ENCODE results near the gene MLLT10. TPM values are rescaled to one million over a fixed set of nuclear protein-coding genes. Genes with fewer than 3 reads are reported as not detected.

MLLT10 gene
- total RNA-seq, 2 experiments from 2014 or later = 32.8 to 35.4 TPM

DNA sequence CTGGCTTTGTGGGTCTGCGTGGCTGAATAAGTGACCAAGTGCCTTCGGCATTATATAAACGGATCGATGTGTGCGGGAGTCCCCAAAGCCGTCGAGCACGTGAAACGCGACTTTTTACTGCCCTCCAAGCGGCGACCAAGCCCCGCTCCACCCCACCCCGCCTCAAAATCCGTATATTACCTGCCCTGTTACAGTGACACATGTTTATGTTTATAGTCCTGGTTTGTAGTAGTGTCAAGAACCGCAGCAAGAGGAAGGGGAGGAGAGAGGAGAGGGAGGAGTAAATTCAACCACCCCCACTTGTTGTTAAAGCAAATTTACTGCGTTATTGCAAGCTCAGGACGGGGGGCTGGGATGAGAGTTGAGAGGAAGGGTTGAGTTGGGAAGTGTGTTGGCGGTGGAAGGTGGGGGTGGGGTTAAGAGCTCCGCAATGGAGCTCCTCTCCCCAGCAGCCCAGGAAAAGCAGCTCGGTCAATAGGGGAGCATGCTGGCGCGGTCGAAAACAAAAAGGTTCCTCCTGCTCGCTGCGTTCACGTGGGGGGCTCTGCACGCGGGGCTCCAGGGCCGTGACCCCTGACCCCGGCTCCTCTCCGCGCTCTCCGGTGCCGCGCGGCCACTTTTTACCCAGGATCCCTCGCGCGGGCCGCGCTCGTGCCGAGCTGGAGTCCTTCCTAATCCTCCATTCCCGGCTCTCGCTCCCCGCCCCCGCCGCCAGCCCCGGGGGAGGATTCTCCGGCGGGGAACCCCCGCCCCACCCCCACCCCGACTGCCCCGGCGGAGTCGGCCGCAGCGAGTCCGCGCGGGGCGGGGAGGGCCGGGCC, 8.5 kb upstream of the MLLT10 start, which contains the start of gene SKIDA1:
SKIDA1 (minus strand) TSS at position 316 of the 821 bp plus-strand sequence. CDS start 7,860 bp downstream, outside the sequence.
- H3K36me3 Mint-ChIP-seq = no peaks in the 10 kb centered on the region
- peaks cover 13% of the 10 kb centered on the region for H3K27me3 Mint-ChIP-seq
- H3K27ac Mint-ChIP-seq = peak within 1 kb of the TSS; percentile 90
- POLR2A ChIA-PET = interaction anchor here (0.6 to 2.2 kb wide), 7 partner anchors 7 to 981 kb away, joined by 3 to 5 read pairs (median 3); partner anchors contain the start of gene COMMD3
- DNase-seq = peak; percentile 79
- H3K9me3 Mint-ChIP-seq = no peaks in the 10 kb centered on the region
- intact Hi-C loops (cut with micrococcal nuclease) = loop anchor here (1.0 to 10.0 kb wide), 3 partner anchors 8 to 1919 kb away; partner anchors contain the start of gene DNAJC1
- CTCF ChIA-PET = interaction anchor here (0.6 to 1.2 kb wide), 3 partner anchors 29 to 1047 kb away, joined by 3 to 10 read pairs (median 3); no protein-coding TSS in a partner anchor
- H3K4me1 Mint-ChIP-seq (ENCODE audit: low read depth) = peaks cover 30% of the 10 kb centered on the region
- peak within 1 kb of the TSS; percentile 80 for H3K4me3 Mint-ChIP-seq

- Mint-ChIP-seq H3K4me3 (peak overlapping the region; percentile 80), H3K36me3 (no peaks in the 10 kb centered on the region), H3K4me1 (ENCODE audit: low read depth) (peaks cover 30% of the 10 kb centered on the region), H3K27ac (peak overlapping the region; percentile 90), H3K27me3 (peaks cover 8% of the 10 kb centered on the region), H3K9me3 (no peaks in the 10 kb centered on the region)
- ChIA-PET CTCF (interaction anchor here (1.0 to 1.4 kb wide), 3 partner anchors 30 to 476 kb away, joined by 3 to 10 read pairs (median 5); no protein-coding TSS in a partner anchor), POLR2A (interaction anchor here (0.6 to 2.2 kb wide), 6 partner anchors 8 to 790 kb away, joined by 3 to 7 read pairs (median 3); partner anchors contain the start of gene COMMD3)
- intact Hi-C loops (cut with micrococcal nuclease) = loop anchor here (2.0 to 10.0 kb wide), 2 partner anchors 476 to 1918 kb away; partner anchors contain the start of gene DNAJC1
- peak; percentile 73 for DNase-seq
These were observed 7.7 kb upstream of the MLLT10 start for GRCh38 chr10:21526188-21526859.

- DNase-seq = peak; percentile 58
- Mint-ChIP-seq H3K36me3 (no peaks in the 10 kb centered on the region), H3K4me1 (ENCODE audit: low read depth) (peaks cover 30% of the 10 kb centered on the region), H3K27me3 (peaks cover 2% of the 10 kb centered on the region), H3K4me3 (peak overlapping the region; percentile 80), H3K27ac (peak overlapping the region; percentile 90), H3K9me3 (no peaks in the 10 kb centered on the region)
- ChIA-PET POLR2A (interaction anchor here (1.7 to 2.2 kb wide), 2 partner anchors 9 to 30 kb away, joined by 5 to 7 read pairs; no protein-coding TSS in a partner anchor), CTCF (interaction anchor here (0.6 to 1.4 kb wide), 2 partner anchors 11 to 30 kb away, joined by 3 to 5 read pairs; no protein-coding TSS in a partner anchor)
- intact Hi-C loops (cut with micrococcal nuclease) = loop anchor here (1.0 to 10.0 kb wide), 3 partner anchors 8 to 1918 kb away; partner anchors contain the start of gene DNAJC1
These were observed 7.0 kb upstream of the MLLT10 start for GRCh38 chr10:21526860-21527597.

- DNase-seq = no peak
- Mint-ChIP-seq H3K9me3 (no peaks in the 10 kb centered on the region), H3K36me3 (no peaks in the 10 kb centered on the region), H3K27me3 (peaks cover 2% of the 10 kb centered on the region), H3K4me3 (peak overlapping the region; percentile 72), H3K27ac (peak overlapping the region; percentile 74), H3K4me1 (ENCODE audit: low read depth) (peaks cover 32% of the 10 kb centered on the region)
- intact Hi-C loops (cut with micrococcal nuclease) = loop anchor here (1.0 to 10.0 kb wide), 3 partner anchors 8 to 1917 kb away; partner anchors contain the start of gene DNAJC1
- ChIA-PET CTCF (interaction anchor here (0.6 to 1.4 kb wide), 2 partner anchors 10 to 31 kb away, joined by 3 to 5 read pairs; no protein-coding TSS in a partner anchor), POLR2A (interaction anchor here (1.7 to 2.2 kb wide), 2 partner anchors 9 to 31 kb away, joined by 5 to 7 read pairs; no protein-coding TSS in a partner anchor)
These were observed 6.3 kb upstream of the MLLT10 start for GRCh38 chr10:21527598-21528235.

GRCh38 chr10:21528236-21529031, 5.6 kb upstream of the MLLT10 start:
- Mint-ChIP-seq H3K4me1 (ENCODE audit: low read depth) (peaks cover 39% of the 10 kb centered on the region), H3K27ac (no peak overlapping the region), H3K4me3 (no peak overlapping the region), H3K36me3 (no peaks in the 10 kb centered on the region), H3K27me3 (peaks cover 2% of the 10 kb centered on the region), H3K9me3 (no peaks in the 10 kb centered on the region)
- intact Hi-C loops (cut with micrococcal nuclease) = loop anchor here (10.0 kb wide), 1 partner anchor 1916 kb away; no protein-coding TSS in a partner anchor
- POLR2A ChIA-PET = interaction anchor here (1.7 to 2.2 kb wide), 2 partner anchors 10 to 32 kb away, joined by 5 to 7 read pairs; no protein-coding TSS in a partner anchor
- DNase-seq = no peak
- CTCF ChIA-PET = no interaction called here

- intact Hi-C loops (cut with micrococcal nuclease) = loop anchor here (10.0 kb wide), 1 partner anchor 1916 kb away; no protein-coding TSS in a partner anchor
- CTCF ChIA-PET = no interaction called here
- peaks cover 40% of the 10 kb centered on the region for H3K4me1 Mint-ChIP-seq (ENCODE audit: low read depth)
- no peaks in the 10 kb centered on the region for H3K36me3 Mint-ChIP-seq
- H3K9me3 Mint-ChIP-seq = no peaks in the 10 kb centered on the region
- H3K27ac Mint-ChIP-seq = no peak overlapping the region
- POLR2A ChIA-PET = no interaction called here
- H3K4me3 Mint-ChIP-seq = no peak overlapping the region
- H3K27me3 Mint-ChIP-seq = peaks cover 2% of the 10 kb centered on the region
- no peak for DNase-seq
These were observed 4.8 kb upstream of the MLLT10 start for GRCh38 chr10:21529032-21529910.

DNA sequence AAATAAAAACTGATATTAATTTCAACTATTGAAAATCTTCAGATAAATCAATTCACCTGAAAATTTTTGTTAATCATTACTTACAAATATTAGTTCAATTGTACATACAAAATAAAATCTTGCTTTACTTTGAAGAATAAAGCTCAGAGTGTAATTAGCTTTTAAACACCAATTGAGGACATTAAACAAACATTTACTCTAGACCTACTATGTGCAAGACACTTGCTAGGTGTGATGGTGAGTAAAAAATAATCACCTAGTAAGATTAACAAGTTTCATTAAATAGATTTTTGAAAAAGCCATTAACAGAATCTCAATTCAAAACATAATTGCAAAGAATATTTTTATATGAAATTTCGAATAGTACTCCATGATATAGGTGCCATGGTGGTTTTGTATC, 3.9 kb upstream of the MLLT10 start:
- intact Hi-C loops (cut with micrococcal nuclease) = loop anchor here (2.0 kb wide), 1 partner anchor 721 kb away; no protein-coding TSS in a partner anchor
- H3K27ac Mint-ChIP-seq = no peak overlapping the region
- no peaks in the 10 kb centered on the region for H3K27me3 Mint-ChIP-seq
- DNase-seq = no peak
- H3K4me1 Mint-ChIP-seq (ENCODE audit: low read depth) = peaks cover 35% of the 10 kb centered on the region
- H3K9me3 Mint-ChIP-seq = no peaks in the 10 kb centered on the region
- POLR2A ChIA-PET = no interaction called here
- CTCF ChIA-PET = no interaction called here
- no peak overlapping the region for H3K4me3 Mint-ChIP-seq
- no peaks in the 10 kb centered on the region for H3K36me3 Mint-ChIP-seq

DNA sequence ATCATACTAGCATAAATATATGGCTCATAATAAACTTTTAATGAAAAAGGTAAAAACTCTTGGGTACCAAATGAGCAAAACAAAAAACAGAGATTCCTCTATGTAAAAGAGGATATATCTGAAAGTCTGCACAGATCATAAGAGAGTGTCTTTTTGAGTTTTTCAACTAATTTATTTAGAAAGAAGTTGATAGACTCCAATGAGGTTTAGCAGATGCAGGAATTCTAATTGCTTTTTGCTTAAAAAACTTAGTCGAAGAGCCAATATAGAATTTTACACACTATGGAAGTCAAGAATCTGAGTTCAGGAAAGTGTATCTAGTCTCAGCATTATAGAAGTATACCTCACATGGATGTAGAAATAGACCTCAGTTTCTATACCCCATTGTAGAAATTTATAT, 3.4 kb upstream of the MLLT10 start:
- H3K27ac Mint-ChIP-seq = no peak overlapping the region
- ChIA-PET CTCF (no interaction called here), POLR2A (no interaction called here)
- no peaks in the 10 kb centered on the region for H3K27me3 Mint-ChIP-seq
- H3K4me3 Mint-ChIP-seq = no peak overlapping the region
- peaks cover 35% of the 10 kb centered on the region for H3K4me1 Mint-ChIP-seq (ENCODE audit: low read depth)
- intact Hi-C loops (cut with micrococcal nuclease) = loop anchor here (2.0 kb wide), 1 partner anchor 720 kb away; no protein-coding TSS in a partner anchor
- no peak for DNase-seq
- H3K36me3 Mint-ChIP-seq = peaks cover 3% of the 10 kb centered on the region
- no peaks in the 10 kb centered on the region for H3K9me3 Mint-ChIP-seq

GRCh38 chr10:21531164-21531563, 2.9 kb upstream of the MLLT10 start:
- no peak for DNase-seq
- H3K4me3 Mint-ChIP-seq = no peak overlapping the region
- H3K9me3 Mint-ChIP-seq = no peaks in the 10 kb centered on the region
- peaks cover 3% of the 10 kb centered on the region for H3K36me3 Mint-ChIP-seq
- no peaks in the 10 kb centered on the region for H3K27me3 Mint-ChIP-seq
- ChIA-PET CTCF (interaction anchor here (2.2 kb wide), 1 partner anchor 34 kb away, joined by 5 read pairs; no protein-coding TSS in a partner anchor), POLR2A (no interaction called here)
- no peak overlapping the region for H3K27ac Mint-ChIP-seq
- H3K4me1 Mint-ChIP-seq (ENCODE audit: low read depth) = peaks cover 37% of the 10 kb centered on the region
- intact Hi-C loops (cut with micrococcal nuclease) = loop anchor here (2.0 kb wide), 1 partner anchor 720 kb away; no protein-coding TSS in a partner anchor

Data from activated CD4-positive, alpha-beta memory T cell treated with anti-CD3 and anti-CD28 coated beads for 36 hours (primary cell).